CD4-positive, alpha-beta T cell treated with Interleukin-6 for 4 hours (primary cell): ENCODE results near the gene PRRG1.
"Not testable (repeated sequence)": the region's sequence is repeated elsewhere in the genome, so short reads cannot be mapped to it uniquely, and the experiment has no call there.

Experiments
- DNase-seq: peaks from one replicate; pipeline ENCODE4 v3.0.0-alpha.2; 2020; ENCODE audit warnings: mixed read lengths

Gene PRRG1

GRCh38 chrX:37474478-37474877 lies 125.3 kb downstream of the PRRG1 start:
- DNase-seq = no peak

GRCh38 chrX:37476571-37477170 lies 127.5 kb downstream of the PRRG1 start:
- DNase-seq = no peak

- DNase-seq = not testable (repeated sequence)
These were observed 135.2 kb downstream of the PRRG1 start for GRCh38 chrX:37484335-37484734.

GRCh38 chrX:37485429-37485828 lies 136.3 kb downstream of the PRRG1 start:
- no peak for DNase-seq

- DNase-seq = no peak
These were observed 138.1 kb downstream of the PRRG1 start for GRCh38 chrX:37487271-37487670.

GRCh38 chrX:37488323-37488722 lies 139.2 kb downstream of the PRRG1 start:
- no peak for DNase-seq

GRCh38 chrX:37491686-37492085 lies 142.5 kb downstream of the PRRG1 start:
- DNase-seq = no peak

- not testable (repeated sequence) for DNase-seq
These were observed 146.6 kb downstream of the PRRG1 start for GRCh38 chrX:37495760-37496159.

- not testable (repeated sequence) for DNase-seq
These were observed 148.0 kb downstream of the PRRG1 start for GRCh38 chrX:37497126-37497525.

- DNase-seq = not testable (repeated sequence)
These were observed 149.2 kb downstream of the PRRG1 start for GRCh38 chrX:37498323-37498722.

- DNase-seq = not testable (repeated sequence)
These were observed 150.5 kb downstream of the PRRG1 start for GRCh38 chrX:37499649-37500048.

GRCh38 chrX:37504991-37505390 lies 155.8 kb downstream of the PRRG1 start:
- no peak for DNase-seq
